ENCODE measurements around the gene GOLIM4. TPM values are rescaled to one million over a fixed set of nuclear protein-coding genes. Genes with fewer than 3 reads are reported as not detected.

The GOLIM4 gene
- total RNA-seq, 1 donor from 2014 or later: 46.3 TPM

DNA sequence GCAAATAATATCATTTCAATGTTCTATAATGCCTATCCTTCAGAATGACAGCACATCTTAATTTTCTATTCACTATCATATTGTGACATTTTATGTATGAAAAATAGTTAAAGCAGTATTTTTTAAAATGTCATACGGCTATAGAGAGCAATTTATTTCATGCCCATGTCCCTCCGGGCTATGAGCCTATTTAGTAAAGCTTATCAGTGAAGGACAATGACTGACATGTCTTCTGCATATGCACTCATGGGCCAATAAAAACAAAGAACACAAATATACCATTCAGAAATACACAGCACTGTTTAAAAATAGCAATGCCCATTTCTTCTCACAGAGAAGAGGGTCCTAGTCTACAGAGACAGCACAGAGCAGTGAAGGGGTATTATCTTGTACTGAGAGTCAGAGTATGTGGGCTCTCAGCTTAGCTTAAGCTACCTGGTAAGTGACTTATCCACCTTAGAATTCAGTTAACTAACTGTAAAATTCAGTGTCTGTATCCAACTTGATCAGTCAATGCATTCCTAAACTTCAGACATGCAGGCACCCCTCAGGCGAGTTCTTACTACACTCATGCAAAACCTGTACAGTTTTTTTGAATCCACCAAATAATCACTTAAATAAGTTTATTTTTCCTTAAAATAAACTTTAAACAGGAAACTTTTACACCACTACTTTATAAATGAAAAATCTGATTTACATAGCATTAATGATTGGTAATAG, 9.0 kb downstream of the GOLIM4 start:
- Mint-ChIP-seq H3K4me1 (ENCODE audit: low read depth) (peaks cover 39% of the 10 kb centered on the region), H3K9me3 (ENCODE audit: low read depth) (no peaks in the 10 kb centered on the region), H3K36me3 (ENCODE audit: low read depth) (no peaks in the 10 kb centered on the region), H3K27me3 (ENCODE audit: low read depth) (no peaks in the 10 kb centered on the region), H3K4me3 (ENCODE audit: unreplicated experiment) (no peak overlapping the region), H3K27ac (ENCODE audit: unreplicated experiment) (no peak overlapping the region)
- TF ChIP-seq, protein P1, sequence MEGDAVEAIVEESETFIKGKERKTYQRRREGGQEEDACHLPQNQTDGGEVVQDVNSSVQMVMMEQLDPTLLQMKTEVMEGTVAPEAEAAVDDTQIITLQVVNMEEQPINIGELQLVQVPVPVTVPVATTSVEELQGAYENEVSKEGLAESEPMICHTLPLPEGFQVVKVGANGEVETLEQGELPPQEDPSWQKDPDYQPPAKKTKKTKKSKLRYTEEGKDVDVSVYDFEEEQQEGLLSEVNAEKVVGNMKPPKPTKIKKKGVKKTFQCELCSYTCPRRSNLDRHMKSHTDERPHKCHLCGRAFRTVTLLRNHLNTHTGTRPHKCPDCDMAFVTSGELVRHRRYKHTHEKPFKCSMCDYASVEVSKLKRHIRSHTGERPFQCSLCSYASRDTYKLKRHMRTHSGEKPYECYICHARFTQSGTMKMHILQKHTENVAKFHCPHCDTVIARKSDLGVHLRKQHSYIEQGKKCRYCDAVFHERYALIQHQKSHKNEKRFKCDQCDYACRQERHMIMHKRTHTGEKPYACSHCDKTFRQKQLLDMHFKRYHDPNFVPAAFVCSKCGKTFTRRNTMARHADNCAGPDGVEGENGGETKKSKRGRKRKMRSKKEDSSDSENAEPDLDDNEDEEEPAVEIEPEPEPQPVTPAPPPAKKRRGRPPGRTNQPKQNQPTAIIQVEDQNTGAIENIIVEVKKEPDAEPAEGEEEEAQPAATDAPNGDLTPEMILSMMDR (IDR thresholded peaks at IDR 0.05): no peak
- no peak for DNase-seq (ENCODE audit: low spot score)

DNA sequence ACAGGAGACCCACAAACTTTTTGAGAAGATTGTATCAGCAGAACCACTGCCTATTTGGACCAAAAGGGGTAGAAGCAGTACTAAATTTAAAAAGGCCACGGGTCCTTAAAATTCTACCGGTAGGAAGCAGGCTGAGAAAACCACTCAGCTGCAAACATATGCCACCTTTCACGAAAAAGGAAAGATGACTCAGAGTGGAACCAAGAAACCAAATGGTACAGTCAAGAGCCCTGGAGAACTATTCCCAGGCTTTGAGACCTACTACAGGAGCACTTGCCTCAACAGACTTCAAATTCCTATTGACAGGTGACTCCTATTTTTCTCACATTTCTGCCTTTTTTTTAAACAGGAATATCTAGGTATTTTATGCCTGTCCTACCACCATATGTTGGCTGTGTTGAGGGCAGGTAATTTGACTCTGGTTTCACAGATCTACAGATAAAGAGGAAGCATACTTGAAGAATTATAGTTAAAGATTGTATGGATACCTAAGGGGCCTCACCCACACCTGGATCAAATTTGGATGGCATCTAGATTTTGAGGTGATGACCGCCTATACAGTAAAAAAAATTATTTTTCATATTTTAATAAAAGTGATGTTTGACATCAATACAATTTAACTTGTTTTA, 10.1 kb downstream of the GOLIM4 start:
- no peaks in the 10 kb centered on the region for H3K36me3 Mint-ChIP-seq (ENCODE audit: low read depth)
- no peak for DNase-seq (ENCODE audit: low spot score)
- no peaks in the 10 kb centered on the region for H3K27me3 Mint-ChIP-seq (ENCODE audit: low read depth)
- no peaks in the 10 kb centered on the region for H3K9me3 Mint-ChIP-seq (ENCODE audit: low read depth)
- TF ChIP-seq, protein P1 (IDR thresholded peaks at IDR 0.05): no peak
- H3K4me1 Mint-ChIP-seq (ENCODE audit: low read depth): peaks cover 30% of the 10 kb centered on the region
- no peak overlapping the region for H3K4me3 Mint-ChIP-seq (ENCODE audit: unreplicated experiment)
- H3K27ac Mint-ChIP-seq (ENCODE audit: unreplicated experiment): no peak overlapping the region

DNA sequence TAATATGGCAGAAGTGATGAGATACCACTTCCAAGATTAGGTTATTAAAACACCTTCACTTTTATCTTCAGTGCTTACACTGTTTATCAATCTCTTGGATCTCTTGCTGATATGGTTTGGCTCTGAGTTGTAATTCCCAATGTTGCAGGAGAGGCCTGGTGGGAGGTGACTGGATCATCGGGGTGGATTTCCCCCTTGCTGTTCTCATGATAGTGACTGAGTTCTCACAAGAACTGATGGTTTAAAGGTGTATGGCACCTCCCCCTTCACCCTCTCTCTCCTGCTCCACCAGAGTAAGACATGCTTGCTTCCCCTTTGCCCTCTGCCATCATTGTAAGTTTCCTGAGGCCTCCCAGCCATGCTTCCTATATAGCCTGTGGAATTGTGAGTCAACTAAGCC, 11.8 kb downstream of the GOLIM4 start:
- DNase-seq (ENCODE audit: low spot score): no peak
- TF ChIP-seq, protein P1 (IDR thresholded peaks at IDR 0.05): no peak
- Mint-ChIP-seq H3K4me3 (ENCODE audit: unreplicated experiment) (no peak overlapping the region), H3K36me3 (ENCODE audit: low read depth) (no peaks in the 10 kb centered on the region), H3K27ac (ENCODE audit: unreplicated experiment) (no peak overlapping the region), H3K27me3 (ENCODE audit: low read depth) (no peaks in the 10 kb centered on the region), H3K9me3 (ENCODE audit: low read depth) (no peaks in the 10 kb centered on the region), H3K4me1 (ENCODE audit: low read depth) (peaks cover 21% of the 10 kb centered on the region)

DNA sequence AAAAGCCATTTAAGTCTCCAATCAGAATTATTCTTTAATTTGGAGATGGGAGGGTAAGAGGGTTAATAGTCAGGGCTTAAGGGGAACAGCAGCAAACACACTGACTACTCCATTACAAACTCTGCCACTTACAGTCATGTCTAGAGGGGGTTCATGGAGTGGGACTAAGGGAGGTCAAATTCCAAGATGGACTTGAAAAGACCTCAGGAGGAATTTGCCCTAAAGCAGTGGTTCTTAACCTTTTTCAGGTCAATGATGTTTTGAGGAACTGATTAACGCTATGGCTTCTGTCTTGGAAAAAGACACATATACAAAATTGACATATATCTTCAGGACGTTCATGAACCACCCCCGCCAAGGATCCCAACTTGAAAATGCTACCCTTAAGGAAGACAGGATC, 13.9 kb downstream of the GOLIM4 start:
- no peak overlapping the region for H3K4me3 Mint-ChIP-seq (ENCODE audit: unreplicated experiment)
- H3K4me1 Mint-ChIP-seq (ENCODE audit: low read depth): peaks cover 10% of the 10 kb centered on the region
- no peaks in the 10 kb centered on the region for H3K27me3 Mint-ChIP-seq (ENCODE audit: low read depth)
- TF ChIP-seq, protein P1 (IDR thresholded peaks at IDR 0.05): no peak
- H3K9me3 Mint-ChIP-seq (ENCODE audit: low read depth): no peaks in the 10 kb centered on the region
- H3K27ac Mint-ChIP-seq (ENCODE audit: unreplicated experiment): no peak overlapping the region
- no peak for DNase-seq (ENCODE audit: low spot score)
- H3K36me3 Mint-ChIP-seq (ENCODE audit: low read depth): no peaks in the 10 kb centered on the region

DNA sequence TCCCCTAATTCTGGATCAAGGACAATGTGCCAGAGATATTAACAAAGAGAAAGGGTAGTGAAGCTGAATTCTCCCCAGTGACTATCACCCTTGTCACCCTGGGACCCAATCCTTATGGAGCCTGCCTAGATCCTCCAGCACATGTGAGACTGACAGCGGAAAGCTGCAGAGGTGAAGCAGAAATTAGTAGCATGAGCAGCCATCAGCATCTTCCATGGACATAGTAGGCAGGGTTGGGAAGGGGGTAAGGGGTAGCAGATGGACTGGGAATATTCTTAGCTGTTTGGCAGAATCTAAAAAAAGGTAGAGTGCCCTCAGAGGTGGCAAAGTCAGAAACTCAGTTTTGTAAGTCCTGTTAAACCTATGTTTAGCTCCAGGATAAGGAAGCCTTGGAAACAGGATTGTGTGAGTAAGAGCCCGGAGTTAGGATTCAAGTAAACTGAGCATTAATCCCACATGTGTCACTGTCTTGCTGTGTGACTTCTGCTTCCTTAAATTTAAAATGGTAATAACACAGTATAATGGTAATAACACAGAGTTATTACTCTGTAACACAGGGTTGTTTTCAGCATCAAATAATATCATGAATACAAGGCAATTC, 14.5 kb downstream of the GOLIM4 start:
- peaks cover 4% of the 10 kb centered on the region for H3K4me1 Mint-ChIP-seq (ENCODE audit: low read depth)
- no peak for DNase-seq (ENCODE audit: low spot score)
- no peaks in the 10 kb centered on the region for H3K27me3 Mint-ChIP-seq (ENCODE audit: low read depth)
- no peak overlapping the region for H3K27ac Mint-ChIP-seq (ENCODE audit: unreplicated experiment)
- H3K9me3 Mint-ChIP-seq (ENCODE audit: low read depth): no peaks in the 10 kb centered on the region
- no peaks in the 10 kb centered on the region for H3K36me3 Mint-ChIP-seq (ENCODE audit: low read depth)
- no peak overlapping the region for H3K4me3 Mint-ChIP-seq (ENCODE audit: unreplicated experiment)
- TF ChIP-seq, protein P1 (IDR thresholded peaks at IDR 0.05): no peak

Measured in chondrocyte (in vitro differentiated cells).